ENCODE data around the gene IL17D.
"Not testable (repeated sequence)": the region's sequence is repeated elsewhere in the genome, so short reads cannot be mapped to it uniquely, and the experiment has no call there.

IL17D gene

DNA sequence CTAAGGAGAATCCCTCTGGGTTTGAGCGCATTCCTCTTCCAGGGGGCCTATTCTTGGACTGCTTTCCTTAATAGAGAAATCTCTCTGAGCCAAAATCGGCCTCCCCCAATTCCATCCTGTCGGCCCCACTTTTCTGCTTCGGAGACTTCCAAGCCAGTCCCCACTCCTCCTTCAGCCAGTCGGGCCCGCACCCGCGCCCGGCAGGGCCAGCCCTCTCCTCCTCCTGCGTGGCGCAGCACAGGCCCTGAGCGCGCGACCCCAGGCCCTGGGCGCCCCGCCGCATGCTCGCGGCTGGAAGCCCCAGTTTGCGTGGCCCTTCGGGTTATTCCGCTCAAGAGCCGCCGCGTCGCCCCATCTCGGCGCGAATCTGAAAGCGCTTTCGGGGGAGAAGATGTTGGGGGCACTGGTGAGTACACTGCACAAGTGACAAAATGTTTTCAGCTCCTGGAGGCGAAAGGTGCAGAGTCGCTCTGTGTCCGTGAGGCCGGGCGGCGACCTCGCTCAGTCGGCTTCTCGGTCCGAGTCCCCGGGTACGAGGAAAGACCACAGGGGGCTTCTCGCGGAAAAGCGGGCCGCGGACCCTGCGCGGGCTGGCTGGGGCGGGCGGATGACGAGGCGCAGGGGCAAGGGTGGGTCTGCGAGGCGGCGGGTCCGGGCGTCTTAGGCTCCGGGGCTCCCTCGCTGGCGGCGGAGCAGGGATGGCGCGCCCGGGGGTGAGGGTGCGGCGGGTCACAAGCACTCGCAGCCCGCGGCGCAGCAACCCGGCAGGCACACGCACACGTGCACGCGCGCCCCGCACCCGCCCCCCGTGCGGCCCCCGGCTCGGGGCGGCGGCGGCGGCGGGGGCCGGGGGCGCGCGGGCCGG lies at the start of gene IL17D:
Gene IL17D (plus strand): TSS at position 785 of the 865 bp plus-strand sequence. CDS start 303 bp downstream, outside the sequence.
- Mint-ChIP-seq H3K4me3 (peak within 1 kb of the TSS; percentile 90), H3K27ac (peak within 1 kb of the TSS; percentile 77), H3K36me3 (peaks cover 5% of the 10 kb centered on the region), H3K9me3 (no peaks in the 10 kb centered on the region), H3K4me1 (peaks cover 17% of the 10 kb centered on the region)
- peak; percentile 18 to 73 for DNase-seq (ENCODE audit: low spot score in 2 of 2)
- ATAC-seq, result peak; percentile 51

DNA sequence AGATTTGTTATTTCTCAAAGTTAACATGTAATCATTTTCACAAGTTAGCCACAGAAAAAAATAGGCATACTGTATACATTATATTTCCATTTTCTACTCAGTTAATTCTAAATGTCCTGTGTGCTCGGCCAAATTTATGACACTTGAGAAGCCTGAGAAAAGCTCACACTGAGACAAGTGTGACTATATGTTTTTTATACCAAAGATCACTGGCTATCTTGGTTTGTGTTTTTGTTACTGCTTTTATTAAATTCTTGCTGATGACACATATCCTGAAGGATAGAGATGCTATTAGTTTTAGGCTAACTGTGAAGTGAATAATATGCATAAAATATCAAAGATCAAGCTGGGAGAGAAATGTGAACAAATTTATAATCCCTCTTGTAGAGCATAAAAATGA lies 49.3 kb upstream of the IL17D start:
- Mint-ChIP-seq H3K36me3 (no peaks in the 10 kb centered on the region), H3K4me3 (no peak overlapping the region), H3K4me1 (no peaks in the 10 kb centered on the region), H3K27ac (no peak overlapping the region), H3K9me3 (no peaks in the 10 kb centered on the region)
- DNase-seq (ENCODE audit: low spot score in 2 of 2) (no peak), ATAC-seq (no peak)

GRCh38 chr13:20658451-20659040 lies 45.0 kb upstream of the IL17D start:
- DNase-seq (ENCODE audit: low spot score in 2 of 2), result no peak
- Mint-ChIP-seq H3K36me3 (no peaks in the 10 kb centered on the region), H3K9me3 (no peaks in the 10 kb centered on the region), H3K4me1 (no peaks in the 10 kb centered on the region), H3K27ac (no peak overlapping the region), H3K4me3 (no peak overlapping the region)
- ATAC-seq, result no peak

GRCh38 chr13:20664351-20664750 lies 39.1 kb upstream of the IL17D start:
- ATAC-seq, result no peak

GRCh38 chr13:20666948-20667347 lies 36.6 kb upstream of the IL17D start:
- Mint-ChIP-seq H3K4me3 (no peak overlapping the region), H3K9me3 (no peaks in the 10 kb centered on the region), H3K27ac (no peak overlapping the region), H3K4me1 (no peaks in the 10 kb centered on the region), H3K36me3 (no peaks in the 10 kb centered on the region)
- no peak for ATAC-seq
- no peak for DNase-seq (ENCODE audit: low spot score in 2 of 2)

More at GRCh38 chr13:20664351-20664750, 39.1 kb upstream of the IL17D start:
- no peaks in the 10 kb centered on the region for H3K36me3 Mint-ChIP-seq
- H3K4me1 Mint-ChIP-seq, result no peaks in the 10 kb centered on the region
- H3K9me3 Mint-ChIP-seq, result no peaks in the 10 kb centered on the region
- H3K4me3 Mint-ChIP-seq, result no peak overlapping the region
- no peak overlapping the region for H3K27ac Mint-ChIP-seq
- no peak for DNase-seq (ENCODE audit: low spot score in 2 of 2)

GRCh38 chr13:20667857-20668437 lies 35.6 kb upstream of the IL17D start:
- no peak overlapping the region for H3K4me3 Mint-ChIP-seq
- DNase-seq (ENCODE audit: low spot score in 2 of 2), result no peak
- peak; percentile 70 for ATAC-seq
- H3K4me1 Mint-ChIP-seq, result no peaks in the 10 kb centered on the region
- no peak overlapping the region for H3K27ac Mint-ChIP-seq
- H3K9me3 Mint-ChIP-seq, result no peaks in the 10 kb centered on the region
- H3K36me3 Mint-ChIP-seq, result no peaks in the 10 kb centered on the region

- no peak overlapping the region for H3K4me3 Mint-ChIP-seq
- H3K4me1 Mint-ChIP-seq, result no peaks in the 10 kb centered on the region
- DNase-seq (ENCODE audit: low spot score in 2 of 2), result no peak
- H3K9me3 Mint-ChIP-seq, result no peaks in the 10 kb centered on the region
- no peaks in the 10 kb centered on the region for H3K36me3 Mint-ChIP-seq
- peak; percentile 75 for ATAC-seq
- no peak overlapping the region for H3K27ac Mint-ChIP-seq
Measured at GRCh38 chr13:20669162-20669561, 34.3 kb upstream of the IL17D start.

DNA sequence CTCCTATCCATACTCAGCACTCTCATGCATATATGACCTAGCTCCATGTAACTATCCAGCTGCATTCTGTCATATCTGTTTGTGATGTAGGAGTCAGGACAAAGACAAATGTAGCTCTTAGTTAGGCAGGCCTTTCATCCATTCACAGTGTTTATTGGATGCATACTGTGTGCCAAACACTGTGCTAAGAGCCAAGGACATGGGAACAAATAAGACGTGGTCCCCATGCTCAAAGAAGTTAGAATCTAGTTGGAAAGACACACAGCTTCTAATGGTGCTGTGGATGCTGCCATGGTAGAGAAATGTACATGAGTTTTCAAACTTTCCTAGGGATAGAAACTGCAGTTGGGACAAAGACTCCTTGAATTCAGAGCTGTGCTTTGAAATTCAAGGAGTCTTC lies 31.7 kb upstream of the IL17D start:
- H3K4me3 Mint-ChIP-seq, result no peak overlapping the region

DNA sequence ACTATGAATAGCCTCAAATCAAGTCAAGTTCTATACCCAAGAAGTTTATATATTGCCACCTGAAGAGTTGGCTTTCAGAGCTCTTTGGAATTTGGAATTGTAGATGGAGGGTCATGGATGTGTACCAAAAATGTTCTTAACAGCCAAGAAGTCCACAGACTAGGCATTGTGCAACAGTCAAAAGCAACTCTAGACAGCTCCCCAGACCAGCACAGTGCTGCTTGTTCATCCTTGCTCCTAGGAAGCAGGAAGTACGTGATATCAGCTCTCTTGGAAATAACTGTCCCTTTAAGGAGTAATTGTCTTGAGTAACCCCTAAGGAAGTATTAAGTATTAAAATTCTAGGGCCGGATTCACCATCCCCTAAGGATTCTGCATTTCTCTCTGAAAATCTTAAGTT lies 30.7 kb upstream of the IL17D start:
- no peak overlapping the region for H3K4me3 Mint-ChIP-seq
- H3K36me3 Mint-ChIP-seq, result no peaks in the 10 kb centered on the region
- DNase-seq (ENCODE audit: low spot score in 2 of 2) (no peak), ATAC-seq (no peak)
- no peaks in the 10 kb centered on the region for H3K9me3 Mint-ChIP-seq
- H3K4me1 Mint-ChIP-seq, result no peaks in the 10 kb centered on the region
- H3K27ac Mint-ChIP-seq, result no peak overlapping the region

More for the DNA sequence above, 31.7 kb upstream of the IL17D start:
- Mint-ChIP-seq H3K4me1 (no peaks in the 10 kb centered on the region), H3K36me3 (no peaks in the 10 kb centered on the region), H3K9me3 (no peaks in the 10 kb centered on the region), H3K27ac (no peak overlapping the region)
- no peak for DNase-seq (ENCODE audit: low spot score in 2 of 2)
- ATAC-seq, result no peak

DNA sequence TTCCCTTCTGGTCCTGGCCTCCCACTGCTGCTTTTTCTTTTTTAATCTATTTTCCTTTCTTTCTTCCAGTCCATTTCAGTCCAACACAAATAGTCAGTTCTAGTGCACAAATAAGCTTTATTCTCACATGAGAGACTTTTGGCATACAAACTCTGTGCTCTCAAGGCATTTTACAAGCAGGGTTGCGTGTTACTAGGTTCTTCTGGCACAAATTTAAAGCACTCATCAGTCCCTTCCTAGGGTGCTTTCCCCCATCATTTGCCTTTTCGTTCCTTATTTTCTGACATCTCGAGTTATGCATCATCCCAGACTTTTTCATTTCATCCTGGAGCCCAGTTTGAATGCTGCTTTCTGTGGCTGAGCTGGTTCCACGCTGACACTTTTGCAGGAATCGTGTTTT lies 29.8 kb upstream of the IL17D start:
- Mint-ChIP-seq H3K27ac (no peak overlapping the region), H3K4me1 (no peaks in the 10 kb centered on the region), H3K4me3 (no peak overlapping the region), H3K36me3 (no peaks in the 10 kb centered on the region), H3K9me3 (no peaks in the 10 kb centered on the region)
- DNase-seq (ENCODE audit: low spot score in 2 of 2) (no peak), ATAC-seq (no peak)

GRCh38 chr13:20676213-20676612 lies 27.3 kb upstream of the IL17D start:
- H3K4me3 Mint-ChIP-seq, result no peak overlapping the region
- no peaks in the 10 kb centered on the region for H3K4me1 Mint-ChIP-seq
- H3K36me3 Mint-ChIP-seq, result no peaks in the 10 kb centered on the region
- no peaks in the 10 kb centered on the region for H3K9me3 Mint-ChIP-seq
- DNase-seq (ENCODE audit: low spot score in 2 of 2) (no peak), ATAC-seq (no peak)
- H3K27ac Mint-ChIP-seq, result no peak overlapping the region

- not testable (repeated sequence) for ATAC-seq; DNase-seq (ENCODE audit: low spot score in 2 of 2); H3K36me3 Mint-ChIP-seq; H3K9me3 Mint-ChIP-seq; H3K4me1 Mint-ChIP-seq; H3K27ac Mint-ChIP-seq; H3K4me3 Mint-ChIP-seq
Measured at GRCh38 chr13:20678606-20679005, 24.9 kb upstream of the IL17D start.

DNA sequence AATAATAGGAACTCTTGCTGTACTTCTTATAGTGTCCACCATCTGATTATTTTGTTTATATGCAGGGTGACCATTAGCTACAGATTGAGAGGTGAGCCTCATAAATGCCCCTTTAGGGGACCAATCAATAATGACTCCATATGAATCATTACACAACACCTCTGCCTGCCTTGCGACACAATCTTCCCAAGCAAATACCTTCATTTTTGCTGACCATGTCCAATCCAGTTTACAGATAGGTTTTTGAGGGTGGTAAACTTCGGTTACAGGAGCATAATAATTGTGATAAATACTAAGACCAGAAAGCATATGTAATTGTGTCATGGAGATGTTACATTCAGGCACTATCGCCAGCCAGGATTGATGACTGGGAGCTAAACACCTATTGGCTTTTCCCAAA lies 23.6 kb upstream of the IL17D start:
- Mint-ChIP-seq H3K9me3 (no peaks in the 10 kb centered on the region), H3K36me3 (no peaks in the 10 kb centered on the region), H3K4me1 (no peaks in the 10 kb centered on the region), H3K4me3 (no peak overlapping the region), H3K27ac (no peak overlapping the region)
- ATAC-seq, result no peak
- no peak for DNase-seq (ENCODE audit: low spot score in 2 of 2)

DNA sequence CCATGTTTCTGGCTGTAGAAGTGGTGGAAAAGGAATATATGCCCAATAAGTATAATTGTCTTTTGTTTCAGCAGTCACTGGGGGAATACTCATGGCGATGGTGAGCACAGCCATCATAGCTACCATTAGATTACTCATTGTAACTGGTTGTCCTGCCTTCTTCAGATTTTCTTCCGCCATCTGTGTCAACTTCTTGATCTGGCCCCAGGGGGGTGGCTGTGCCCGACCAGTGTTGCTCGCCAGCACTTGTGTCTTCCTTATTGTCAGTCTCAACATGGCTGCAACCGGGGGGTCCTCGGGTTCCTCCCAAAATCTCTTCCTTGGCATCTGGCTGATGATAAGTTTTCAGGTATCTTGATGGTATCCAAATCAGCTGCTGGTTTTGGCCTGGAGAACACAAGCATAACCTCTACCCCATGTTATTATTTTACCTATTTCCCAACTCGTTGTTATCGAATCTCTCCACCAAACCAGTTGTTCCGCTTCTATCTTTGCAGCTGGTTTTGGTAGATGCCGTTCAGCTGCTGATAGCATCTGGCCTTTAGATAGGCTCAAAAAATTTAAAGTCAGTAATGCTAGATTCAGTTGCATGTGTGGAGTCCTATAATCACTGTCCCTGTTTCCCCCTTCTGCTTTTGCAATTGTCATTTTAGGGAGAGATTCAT lies 23.0 kb upstream of the IL17D start:
- no peak overlapping the region for H3K4me3 Mint-ChIP-seq

DNA sequence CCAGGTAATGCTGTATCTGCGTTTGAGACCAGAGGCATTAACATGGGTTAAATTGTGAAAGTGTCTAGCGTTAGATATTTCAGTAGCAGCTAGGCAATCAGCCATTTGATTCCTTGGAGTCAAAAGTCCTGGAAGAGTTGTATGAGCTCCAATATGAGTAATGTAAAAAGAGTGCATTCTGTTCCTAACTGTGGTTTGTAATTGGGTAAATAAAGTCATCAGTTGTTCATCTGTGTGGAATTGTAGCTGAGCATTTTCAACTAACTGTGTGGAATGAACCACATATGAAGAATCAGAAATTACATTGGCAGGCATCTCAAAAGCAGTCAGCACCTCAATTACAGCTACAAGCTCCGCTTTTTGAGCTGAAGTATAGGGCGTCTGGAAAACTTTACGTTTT lies 22.0 kb upstream of the IL17D start:
- H3K27ac Mint-ChIP-seq; H3K9me3 Mint-ChIP-seq; DNase-seq (ENCODE audit: low spot score in 2 of 2); H3K4me3 Mint-ChIP-seq; H3K36me3 Mint-ChIP-seq; ATAC-seq; H3K4me1 Mint-ChIP-seq: not testable (repeated sequence)

More for the DNA sequence above, 23.0 kb upstream of the IL17D start:
- H3K27ac Mint-ChIP-seq, result no peak overlapping the region
- DNase-seq (ENCODE audit: low spot score in 2 of 2), result no peak
- H3K36me3 Mint-ChIP-seq, result no peaks in the 10 kb centered on the region
- ATAC-seq, result no peak
- H3K4me1 Mint-ChIP-seq, result no peaks in the 10 kb centered on the region
- no peaks in the 10 kb centered on the region for H3K9me3 Mint-ChIP-seq
